Right hindlimb (tissue), 1 donor: ENCODE results near the gene ZMYM3.

ENCODE experiments used
- DNase-seq: peaks from one replicate; pipeline ENCODE4 v3.0.0-alpha.2; 2018

Gene ZMYM3

GRCh38 chrX:71210816-71211215, 43.1 kb downstream of the ZMYM3 start:
- no peak for DNase-seq

GRCh38 chrX:71199252-71200008, 54.5 kb downstream of the ZMYM3 start:
- no peak for DNase-seq

- DNase-seq, result no peak
Observed at GRCh38 chrX:71198066-71198465, 55.9 kb downstream of the ZMYM3 start.

- DNase-seq, result no peak
Observed at GRCh38 chrX:71195964-71196649, 57.8 kb downstream of the ZMYM3 start.

- no peak for DNase-seq
Observed at GRCh38 chrX:71191248-71191647, 62.7 kb downstream of the ZMYM3 start.
